ENCODE measurements around the gene CYP21A2.
"Not testable (repeated sequence)": the region's sequence is repeated elsewhere in the genome, so short reads cannot be mapped to it uniquely, and the experiment has no call there.

The CYP21A2 gene

DNA sequence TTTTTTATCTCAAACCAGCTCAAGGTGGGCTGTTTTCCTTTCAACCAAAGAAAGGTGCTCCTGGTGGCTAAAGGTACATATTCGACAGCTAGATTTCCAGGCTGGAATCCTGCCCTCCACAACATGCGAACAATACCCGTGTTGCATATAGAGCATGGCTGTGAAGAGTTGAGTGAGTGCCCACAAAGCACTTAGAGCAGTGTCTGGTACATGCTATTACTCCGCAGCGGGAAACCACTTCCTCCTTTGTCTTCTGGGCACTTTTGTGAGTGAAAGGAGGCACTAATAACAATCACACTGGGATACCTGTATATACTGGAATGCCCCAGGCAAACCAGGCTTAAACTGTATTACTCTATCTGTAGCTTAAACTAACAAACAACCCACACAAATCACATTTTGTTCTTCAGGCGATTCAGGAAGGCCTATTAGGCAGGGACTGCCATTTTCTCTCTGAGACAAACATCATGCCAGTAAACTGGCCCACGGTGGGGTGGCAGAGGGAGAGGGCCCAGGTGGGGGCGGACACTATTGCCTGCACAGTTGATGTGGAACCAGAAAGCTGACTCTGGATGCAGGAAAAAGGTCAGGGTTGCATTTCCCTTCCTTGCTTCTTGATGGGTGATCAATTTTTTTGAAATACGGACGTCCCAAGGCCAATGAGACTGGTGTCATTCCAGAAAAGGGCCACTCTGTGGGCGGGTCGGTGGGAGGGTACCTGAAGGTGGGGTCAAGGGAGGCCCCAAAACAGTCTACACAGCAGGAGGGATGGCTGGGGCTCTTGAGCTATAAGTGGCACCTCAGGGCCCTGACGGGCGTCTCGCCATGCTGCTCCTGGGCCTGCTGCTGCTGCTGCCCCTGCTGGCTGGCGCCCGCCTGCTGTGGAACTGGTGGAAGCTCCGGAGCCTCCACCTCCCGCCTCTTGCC, at the start of gene CYP21A2:
Gene CYP21A2 (plus strand): TSS at position 818 of the 927 bp plus-strand sequence. CDS start 8 bp downstream, at position 826.
- not testable (repeated sequence) for DNase-seq (ENCODE audit: low spot score)

- DNase-seq (ENCODE audit: low spot score), result not testable (repeated sequence)
Measured at GRCh38 chr6:31989363-31989762, 48.9 kb upstream of the CYP21A2 start.

GRCh38 chr6:31994421-31994820, 43.8 kb upstream of the CYP21A2 start:
- DNase-seq (ENCODE audit: low spot score), result not testable (repeated sequence)

DNA sequence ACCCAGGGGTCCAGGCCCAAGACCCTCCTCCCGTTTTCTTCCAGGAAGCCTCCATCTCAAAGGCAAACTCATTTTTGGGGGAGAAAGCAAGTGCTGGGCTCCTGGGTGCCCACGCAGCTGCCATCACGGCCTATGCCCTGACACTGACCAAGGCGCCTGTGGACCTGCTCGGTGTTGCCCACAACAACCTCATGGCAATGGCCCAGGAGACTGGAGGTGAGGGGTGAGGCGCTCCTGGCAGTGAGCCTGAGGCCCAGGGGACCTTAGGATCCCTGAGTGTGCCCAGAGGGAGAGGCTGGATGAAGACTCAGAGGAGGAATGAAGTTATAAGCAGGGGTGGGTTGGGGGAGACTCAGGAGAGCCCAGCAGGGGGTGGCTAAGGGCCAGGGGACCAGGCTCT, 41.8 kb upstream of the CYP21A2 start:
- not testable (repeated sequence) for DNase-seq (ENCODE audit: low spot score)

DNA sequence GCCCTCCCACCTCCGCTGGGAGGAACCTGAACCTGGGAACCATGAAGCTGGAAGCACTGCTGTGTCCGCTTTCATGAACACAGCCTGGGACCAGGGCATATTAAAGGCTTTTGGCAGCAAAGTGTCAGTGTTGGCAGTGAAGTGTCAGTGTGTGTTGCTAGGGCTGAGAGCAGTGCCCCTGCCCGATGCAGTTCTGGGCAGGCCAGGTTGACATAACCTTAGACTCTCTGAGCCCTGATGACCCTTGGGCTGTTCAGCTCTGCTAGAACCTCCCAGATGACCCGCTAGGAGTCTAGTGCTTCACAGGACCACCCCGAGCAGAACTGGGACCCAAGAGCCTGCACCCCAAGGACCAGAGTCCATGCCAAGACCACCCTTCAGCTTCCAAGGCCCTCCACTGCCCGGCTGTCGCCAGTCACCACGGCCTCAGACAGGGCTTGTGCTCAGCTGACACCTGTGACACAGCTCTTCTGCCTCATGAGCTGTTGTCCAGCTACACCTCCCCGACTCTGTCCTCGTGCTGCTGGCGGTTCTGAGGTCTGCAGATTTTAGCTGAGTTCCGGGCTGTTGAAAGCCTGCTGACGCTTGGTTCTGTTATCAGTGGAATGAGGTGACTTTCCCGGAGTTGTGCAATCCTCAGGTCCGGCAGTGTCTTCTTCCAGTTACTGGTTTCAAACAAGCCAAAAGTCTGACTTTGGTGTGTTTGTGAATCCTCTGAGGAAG, 35.5 kb upstream of the CYP21A2 start:
- DNase-seq (ENCODE audit: low spot score), result not testable (repeated sequence)

GRCh38 chr6:32003301-32003700, 34.9 kb upstream of the CYP21A2 start:
- not testable (repeated sequence) for DNase-seq (ENCODE audit: low spot score)

- DNase-seq (ENCODE audit: low spot score), result not testable (repeated sequence)
Measured at GRCh38 chr6:32004393-32004792, 33.8 kb upstream of the CYP21A2 start.

- not testable (repeated sequence) for DNase-seq (ENCODE audit: low spot score)
Measured at GRCh38 chr6:32004864-32005537, 33.2 kb upstream of the CYP21A2 start.

- not testable (repeated sequence) for DNase-seq (ENCODE audit: low spot score)
Measured at GRCh38 chr6:32005538-32005880, 32.7 kb upstream of the CYP21A2 start.

- not testable (repeated sequence) for DNase-seq (ENCODE audit: low spot score)
Measured at GRCh38 chr6:32005991-32006529, 32.2 kb upstream of the CYP21A2 start.

DNA sequence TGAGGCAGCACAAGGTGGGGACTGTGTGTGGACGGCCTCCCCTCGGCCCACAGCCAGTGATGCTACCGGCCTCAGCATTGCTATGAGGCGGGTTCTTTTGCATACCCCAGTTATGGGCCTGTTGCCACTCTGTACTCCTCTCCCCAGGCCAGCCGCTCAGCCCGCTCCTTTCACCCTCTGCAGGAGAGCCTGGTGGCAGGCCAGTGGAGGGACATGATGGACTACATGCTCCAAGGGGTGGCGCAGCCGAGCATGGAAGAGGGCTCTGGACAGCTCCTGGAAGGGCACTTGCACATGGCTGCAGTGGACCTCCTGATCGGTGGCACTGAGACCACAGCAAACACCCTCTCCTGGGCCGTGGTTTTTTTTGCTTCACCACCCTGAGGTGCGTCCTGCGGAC, 31.1 kb upstream of the CYP21A2 start:
- not testable (repeated sequence) for DNase-seq (ENCODE audit: low spot score)

DNA sequence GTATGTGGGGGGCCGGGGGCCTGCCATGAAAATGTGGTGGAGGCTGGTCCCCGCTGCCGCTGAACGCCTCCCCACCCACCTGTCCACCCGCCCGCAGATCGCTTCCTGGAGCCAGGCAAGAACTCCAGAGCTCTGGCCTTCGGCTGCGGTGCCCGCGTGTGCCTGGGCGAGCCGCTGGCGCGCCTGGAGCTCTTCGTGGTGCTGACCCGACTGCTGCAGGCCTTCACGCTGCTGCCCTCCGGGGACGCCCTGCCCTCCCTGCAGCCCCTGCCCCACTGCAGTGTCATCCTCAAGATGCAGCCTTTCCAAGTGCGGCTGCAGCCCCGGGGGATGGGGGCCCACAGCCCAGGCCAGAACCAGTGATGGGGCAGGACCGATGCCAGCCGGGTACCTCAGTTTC, 30.2 kb upstream of the CYP21A2 start:
- DNase-seq (ENCODE audit: low spot score), result not testable (repeated sequence)

DNA sequence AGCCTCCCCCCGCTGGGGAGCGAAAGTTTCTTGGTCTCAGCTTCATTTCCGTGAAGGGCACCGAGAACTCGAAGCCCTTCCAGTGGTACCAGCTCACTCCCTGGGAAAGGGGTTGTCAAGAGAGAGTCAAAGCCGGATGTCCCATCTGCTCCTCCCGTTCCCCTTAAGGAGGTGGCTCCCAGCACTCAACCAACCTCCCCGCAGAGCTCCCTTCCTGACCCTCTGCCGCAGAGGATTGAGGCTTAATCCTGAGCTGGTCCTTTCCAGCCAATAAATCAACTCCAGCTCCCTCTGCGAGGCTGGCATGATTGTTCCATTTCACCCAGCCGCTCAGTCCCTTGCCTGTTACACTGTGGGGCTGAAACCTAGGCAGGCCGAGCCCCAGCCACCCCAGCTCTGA, 29.6 kb upstream of the CYP21A2 start:
- not testable (repeated sequence) for DNase-seq (ENCODE audit: low spot score)

GRCh38 chr6:32009537-32009936, 28.7 kb upstream of the CYP21A2 start:
- not testable (repeated sequence) for DNase-seq (ENCODE audit: low spot score)

GRCh38 chr6:32010856-32011530, 27.2 kb upstream of the CYP21A2 start:
- not testable (repeated sequence) for DNase-seq (ENCODE audit: low spot score)

DNA sequence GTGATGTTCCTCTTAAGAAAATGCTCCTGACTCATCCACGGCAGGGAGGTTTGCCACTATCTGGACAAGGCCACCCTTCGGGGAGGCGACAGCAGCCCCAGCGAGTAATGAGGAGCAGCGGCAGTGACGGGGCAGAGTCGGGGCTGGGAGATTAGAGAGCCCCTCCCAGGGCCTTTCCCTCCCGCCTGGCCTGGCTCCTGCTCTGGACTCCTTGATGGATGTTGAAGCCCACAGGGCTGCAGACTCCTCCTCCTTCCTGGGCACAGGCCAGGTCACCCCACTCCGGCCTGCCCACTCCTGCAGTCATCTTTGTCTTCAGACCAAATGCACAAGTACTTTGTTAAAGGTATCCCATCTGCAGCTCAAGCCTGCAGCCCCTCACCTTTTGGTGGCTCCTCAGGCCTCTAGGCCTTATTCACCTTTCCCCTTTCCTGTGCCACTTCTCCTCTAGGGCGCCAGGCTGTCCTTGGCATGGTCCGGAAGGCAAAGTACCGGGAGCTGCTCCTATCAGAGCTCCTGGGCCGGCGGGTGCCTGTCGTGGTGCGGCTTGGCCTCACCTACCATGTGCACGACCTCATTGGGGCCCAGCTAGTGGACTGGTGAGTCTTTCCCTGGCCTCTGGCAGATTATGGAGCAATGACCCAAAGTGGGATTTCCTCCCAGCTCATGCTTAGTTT, 25.1 kb upstream of the CYP21A2 start:
- not testable (repeated sequence) for DNase-seq (ENCODE audit: low spot score)

GRCh38 chr6:32013738-32014137, 24.5 kb upstream of the CYP21A2 start:
- DNase-seq (ENCODE audit: low spot score), result not testable (repeated sequence)

GRCh38 chr6:32014547-32014946, 23.7 kb upstream of the CYP21A2 start, which contains the start of gene C4B:
C4B (plus strand) TSS chr6:32014795; CDS start chr6:32014846, 51 bp downstream.
- DNase-seq (ENCODE audit: low spot score), result not testable (repeated sequence)

DNA sequence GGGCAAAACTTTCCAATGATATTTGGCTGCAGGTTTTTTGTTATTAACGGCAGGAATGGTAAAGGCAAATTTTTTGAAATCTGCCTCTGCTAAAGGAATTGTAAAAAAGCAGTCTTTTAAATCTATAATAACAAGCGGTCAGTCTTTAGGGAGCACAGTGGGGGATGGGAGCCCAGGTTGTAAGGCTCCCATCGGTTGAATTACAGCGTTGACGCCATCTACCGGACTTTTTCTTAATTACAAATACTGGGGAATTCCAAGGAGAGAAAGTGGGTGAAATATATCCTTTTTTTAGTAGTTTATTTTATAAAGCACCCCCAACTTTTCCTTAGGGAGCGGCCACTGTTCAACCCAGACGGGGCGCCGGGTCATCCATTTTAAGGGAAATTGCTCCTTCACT, 16.1 kb upstream of the CYP21A2 start:
- not testable (repeated sequence) for DNase-seq (ENCODE audit: low spot score)

GRCh38 chr6:32028631-32029030, 9.6 kb upstream of the CYP21A2 start:
- not testable (repeated sequence) for DNase-seq (ENCODE audit: low spot score)

DNA sequence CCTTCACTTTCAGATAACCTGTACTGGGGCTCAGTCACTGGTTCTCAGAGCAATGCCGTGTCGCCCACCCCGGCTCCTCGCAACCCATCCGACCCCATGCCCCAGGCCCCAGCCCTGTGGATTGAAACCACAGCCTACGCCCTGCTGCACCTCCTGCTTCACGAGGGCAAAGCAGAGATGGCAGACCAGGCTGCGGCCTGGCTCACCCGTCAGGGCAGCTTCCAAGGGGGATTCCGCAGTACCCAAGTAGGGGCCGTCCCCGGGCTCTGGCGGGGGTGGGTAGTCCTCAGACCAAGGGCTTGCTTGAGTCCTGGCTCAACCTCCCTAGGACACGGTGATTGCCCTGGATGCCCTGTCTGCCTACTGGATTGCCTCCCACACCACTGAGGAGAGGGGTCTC, 8.7 kb upstream of the CYP21A2 start:
- DNase-seq (ENCODE audit: low spot score), result not testable (repeated sequence)

All from putamen (tissue), 1 donor.